Measurements from ENCODE around the gene RRM1.
"Not testable (repeated sequence)": the region's sequence is repeated elsewhere in the genome, so short reads cannot be mapped to it uniquely, and the experiment has no call there.

RRM1 gene

DNA sequence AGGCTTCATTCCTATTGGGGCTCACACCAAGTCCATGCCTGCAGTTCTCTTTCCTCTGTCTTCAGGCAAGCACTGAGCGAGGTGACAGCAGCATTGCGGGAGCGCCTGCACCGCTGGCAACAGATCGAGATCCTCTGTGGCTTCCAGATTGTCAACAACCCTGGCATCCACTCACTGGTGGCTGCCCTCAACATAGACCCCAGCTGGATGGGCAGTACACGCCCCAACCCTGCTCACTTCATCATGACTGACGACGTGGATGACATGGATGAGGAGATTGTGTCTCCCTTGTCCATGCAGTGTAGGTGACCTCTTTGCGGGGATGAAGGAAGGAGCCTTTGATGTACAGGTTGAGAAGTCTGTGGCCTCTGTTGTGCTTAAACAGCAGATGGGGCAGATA lies 11.4 kb upstream of the RRM1 start:
- no peak for DNase-seq (ENCODE audit: low read depth, low spot score)

DNA sequence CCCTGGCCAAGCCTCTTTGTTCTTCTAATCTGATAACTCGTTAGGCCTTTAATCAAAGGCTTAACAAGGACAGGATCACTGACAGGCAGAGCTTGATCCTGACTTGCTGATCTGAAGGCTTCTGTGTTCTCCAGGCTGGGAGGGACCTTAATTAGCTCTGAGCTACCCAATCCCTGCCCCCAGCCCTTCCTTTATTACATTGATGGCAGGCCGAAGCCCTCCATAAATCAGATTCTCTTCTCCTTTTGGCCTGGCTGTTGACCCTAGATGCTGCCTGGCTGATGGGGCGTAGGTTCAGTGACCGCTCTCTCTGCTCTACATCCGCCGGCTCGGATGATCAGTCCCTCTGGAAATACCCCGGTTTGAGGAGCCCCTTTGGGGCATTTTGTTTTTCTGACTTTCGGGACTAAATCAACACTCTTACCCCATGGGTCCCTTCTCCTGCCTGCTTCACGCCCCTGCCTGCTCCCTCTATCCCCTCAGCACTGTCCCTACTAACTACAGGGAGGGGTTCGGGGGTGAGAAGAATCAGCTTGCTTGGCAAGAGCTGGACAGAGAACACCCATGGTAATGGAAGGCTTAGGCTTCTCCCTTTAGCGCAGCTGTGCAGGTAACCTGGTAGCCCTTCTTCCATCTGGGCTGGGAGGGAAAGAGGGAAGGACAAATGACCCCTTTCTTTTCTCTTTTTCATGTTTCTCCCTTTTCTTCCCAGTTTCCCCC lies 10.0 kb upstream of the RRM1 start:
- no peak for DNase-seq (ENCODE audit: low read depth, low spot score)

DNA sequence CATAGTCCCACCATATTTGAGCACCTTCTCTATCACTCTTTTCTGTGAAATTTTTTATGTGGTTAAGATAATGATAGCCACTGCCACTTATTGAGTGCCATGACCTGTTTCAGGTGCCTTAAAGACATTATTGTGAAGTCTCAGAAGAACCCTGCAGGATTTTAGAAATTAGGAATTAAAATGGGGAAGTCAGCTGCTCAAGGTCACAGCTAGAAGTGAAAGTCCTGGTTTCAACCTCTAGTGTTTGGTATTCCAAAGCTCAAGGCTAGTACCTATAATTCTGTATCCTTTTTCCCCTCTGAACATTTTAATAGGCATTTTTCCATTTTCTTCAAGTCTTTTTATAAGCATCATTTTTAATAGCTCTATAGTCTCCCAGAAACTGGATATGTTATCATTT lies 9.0 kb upstream of the RRM1 start:
- no peak for DNase-seq (ENCODE audit: low read depth, low spot score)

DNA sequence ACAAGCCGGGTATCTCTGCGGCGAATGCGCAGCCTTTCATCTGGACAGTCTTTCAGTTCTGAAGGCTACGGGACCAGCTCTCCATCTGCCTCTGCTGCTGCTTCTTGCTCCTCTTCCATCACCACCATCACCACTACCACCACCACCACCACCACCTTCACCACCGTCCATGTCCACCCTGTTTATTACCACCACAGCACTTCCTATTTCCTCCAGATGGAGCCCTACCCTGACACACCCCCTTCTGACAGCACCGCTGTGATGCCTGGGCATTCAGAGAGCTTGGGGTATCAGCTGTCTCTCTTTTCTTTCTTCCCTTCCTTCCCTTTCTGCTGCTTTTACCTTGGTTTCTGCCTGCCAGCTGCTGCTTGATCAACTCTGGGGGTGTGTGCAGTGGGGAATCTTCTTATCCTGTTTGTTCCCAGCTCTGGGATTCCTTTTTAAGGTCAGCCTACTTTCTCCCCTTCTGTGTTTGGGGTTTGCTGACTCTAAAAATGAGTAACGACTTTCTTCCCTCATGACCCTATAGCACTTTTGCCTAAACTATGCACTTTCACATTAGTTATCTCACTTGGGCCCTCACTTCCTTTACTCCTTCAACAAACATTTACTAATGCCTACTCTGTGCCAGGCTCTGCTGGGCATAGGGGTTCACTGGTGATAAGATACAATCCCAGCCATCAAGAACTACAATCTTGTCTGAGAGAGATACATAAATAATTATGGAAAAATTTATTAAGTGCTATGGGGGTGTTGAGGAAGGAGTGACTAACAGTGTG lies 7.8 kb upstream of the RRM1 start:
- no peak for DNase-seq (ENCODE audit: low read depth, low spot score)

DNA sequence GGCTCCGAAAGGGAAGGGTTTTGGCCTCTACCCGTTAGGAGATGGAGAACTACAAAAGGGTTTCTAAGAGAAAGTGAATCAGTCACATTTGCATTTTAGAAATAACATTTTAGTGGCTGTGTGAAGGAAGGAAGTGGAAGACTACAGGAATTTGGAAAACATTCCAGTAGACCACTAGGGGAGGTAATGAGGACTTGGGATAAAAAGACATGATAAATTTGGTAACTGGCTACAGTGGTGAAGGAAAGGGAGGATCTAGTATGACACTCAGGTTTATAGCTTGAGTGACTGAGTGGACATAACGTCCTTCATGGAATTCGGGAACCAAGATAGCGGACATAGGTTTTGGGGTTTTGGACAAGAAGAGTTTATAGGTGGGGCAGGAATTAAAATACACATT lies 7.0 kb upstream of the RRM1 start:
- DNase-seq (ENCODE audit: low read depth, low spot score): no peak

DNA sequence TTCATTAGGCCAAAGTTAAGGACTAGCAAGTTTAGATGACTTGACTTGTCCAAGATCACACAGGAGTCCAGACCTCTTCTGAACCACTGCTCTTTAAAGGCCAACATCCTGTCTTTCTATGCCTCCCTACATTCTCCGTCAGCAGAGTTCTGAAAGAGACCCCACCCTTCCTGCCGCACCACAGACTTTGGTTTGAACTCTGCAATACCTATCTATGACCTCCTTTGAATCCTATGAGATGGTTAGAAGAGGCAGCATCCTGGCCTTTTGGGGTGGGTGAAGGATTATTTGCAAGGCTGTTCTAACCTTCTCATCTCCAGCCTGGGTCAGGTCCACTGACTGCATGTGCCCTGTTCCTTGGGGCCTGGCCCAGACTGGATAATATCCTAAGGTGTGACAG lies 4.3 kb upstream of the RRM1 start:
- no peak for DNase-seq (ENCODE audit: low read depth, low spot score)

DNA sequence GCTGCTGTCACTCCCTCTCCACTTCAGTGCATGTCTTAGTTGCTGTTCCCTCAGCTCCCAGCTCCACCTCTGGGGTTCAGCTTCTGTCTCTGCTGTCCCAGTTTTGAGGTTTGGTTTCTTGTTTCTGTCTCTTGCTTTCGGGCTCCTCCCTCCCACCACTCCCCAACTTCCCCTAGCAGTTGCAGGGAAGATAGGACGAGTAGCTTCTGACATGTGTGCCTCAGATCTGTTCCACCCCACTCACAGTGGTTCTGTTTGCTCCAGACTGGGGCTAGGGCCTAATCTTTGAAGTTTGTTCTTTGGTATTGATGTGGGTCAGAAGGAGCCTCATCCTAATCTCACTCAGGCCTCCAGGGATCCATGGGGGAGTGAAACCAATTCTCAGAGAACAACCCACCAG lies 2.6 kb upstream of the RRM1 start:
- no peak for DNase-seq (ENCODE audit: low read depth, low spot score)

DNA sequence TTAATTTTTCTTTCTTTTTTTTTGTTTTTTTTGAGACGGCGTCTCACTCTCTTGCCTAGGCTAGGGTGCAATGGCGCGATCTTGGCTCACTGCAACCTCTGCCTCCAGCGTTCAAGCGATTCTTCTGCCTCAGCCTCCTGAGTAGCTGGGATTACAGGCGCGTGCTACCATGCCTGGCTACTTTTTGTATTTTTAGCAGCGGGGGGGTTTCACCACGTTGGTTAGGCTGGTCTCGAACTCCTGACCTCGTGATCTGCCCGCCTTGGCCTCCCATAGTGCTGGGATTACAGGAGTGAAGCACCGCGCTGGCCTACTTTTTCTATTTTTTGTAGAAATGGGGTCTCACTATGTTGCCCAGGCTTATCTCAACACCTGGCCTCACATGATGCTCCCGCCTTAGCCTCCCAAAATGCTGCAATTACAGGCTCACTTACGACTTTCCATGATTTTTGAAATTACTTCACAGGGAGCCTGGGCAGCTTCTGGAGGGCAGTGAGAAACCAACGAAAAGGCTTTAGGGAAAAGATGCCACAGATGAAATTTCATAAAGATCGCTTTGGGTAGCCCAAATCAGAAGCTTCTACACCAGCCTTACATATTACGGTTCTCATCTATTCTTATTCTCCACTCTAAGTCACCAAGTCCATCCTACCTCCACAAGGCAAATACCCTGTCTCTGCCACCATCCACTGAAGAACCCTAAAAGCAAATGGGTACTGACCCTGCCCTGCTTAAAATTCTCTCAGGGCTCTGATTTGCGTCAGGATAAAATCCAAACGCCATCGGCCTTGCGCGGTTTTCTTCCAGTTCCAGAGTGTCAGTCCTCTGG lies 866 bp upstream of the RRM1 start:
- no peak for DNase-seq (ENCODE audit: low read depth, low spot score)

DNA sequence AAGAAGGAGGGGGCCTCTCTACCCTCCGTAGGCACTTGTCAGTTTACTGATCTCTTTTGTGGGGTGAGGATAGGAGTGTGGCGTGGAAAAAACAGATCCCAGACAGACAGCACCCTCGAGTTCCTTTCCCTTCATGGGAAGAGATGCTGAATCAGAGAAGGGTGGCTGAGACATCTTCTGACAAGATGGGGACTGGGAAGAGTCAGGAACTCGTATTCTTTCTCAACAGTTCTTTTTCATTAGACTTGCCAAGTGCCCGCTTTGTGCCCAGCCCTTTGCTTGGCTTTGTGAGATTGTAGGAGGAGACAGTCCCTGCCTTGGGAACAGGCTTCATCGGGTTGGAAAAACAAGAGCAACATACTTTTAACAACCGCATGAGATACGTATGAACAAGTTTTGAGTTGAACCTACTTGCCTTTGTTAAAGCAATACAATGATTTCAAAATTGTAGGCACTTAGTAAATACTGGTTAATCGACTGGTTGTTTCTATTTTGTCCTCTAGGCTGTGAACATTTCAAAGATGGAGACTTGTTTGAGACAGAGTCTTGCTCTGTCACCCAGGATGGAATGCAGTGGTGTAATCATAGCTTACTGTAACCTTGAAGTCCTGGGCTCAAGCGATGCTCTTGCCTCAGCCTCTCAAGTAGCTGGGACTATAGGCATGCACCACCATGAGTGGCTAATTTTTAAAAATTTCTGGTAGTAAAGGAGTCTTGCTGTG lies 1.1 kb downstream of the RRM1 start:
- DNase-seq (ENCODE audit: low read depth, low spot score): no peak

DNA sequence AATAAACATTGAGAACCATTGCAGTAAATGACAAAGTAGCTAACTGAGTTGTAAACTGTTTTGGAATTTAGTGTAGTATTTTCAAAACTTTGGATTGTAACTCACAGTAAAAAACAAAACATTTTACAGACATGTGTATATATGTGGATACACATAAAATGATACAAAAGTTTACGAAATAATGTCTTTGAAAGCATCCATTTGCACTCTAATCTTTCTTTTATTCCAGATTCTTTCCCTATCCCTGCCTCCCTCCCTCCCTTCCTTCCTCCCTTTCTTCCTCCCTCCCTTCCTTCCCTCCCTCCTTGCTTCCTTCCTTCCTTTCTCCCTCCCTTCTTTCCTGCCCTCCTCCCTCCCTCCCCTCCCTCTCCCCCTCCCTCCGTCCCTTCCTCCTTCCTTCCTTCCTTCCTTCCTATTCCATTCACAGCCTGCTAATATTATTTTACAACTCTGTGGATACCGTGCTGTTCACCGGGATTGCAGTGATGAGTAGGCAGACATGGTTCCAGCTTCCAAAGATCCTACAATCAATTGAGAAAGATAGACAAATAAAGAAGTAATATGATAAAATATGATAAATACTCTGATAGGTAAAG lies 3.5 kb downstream of the RRM1 start:
- DNase-seq (ENCODE audit: low read depth, low spot score): no peak

DNA sequence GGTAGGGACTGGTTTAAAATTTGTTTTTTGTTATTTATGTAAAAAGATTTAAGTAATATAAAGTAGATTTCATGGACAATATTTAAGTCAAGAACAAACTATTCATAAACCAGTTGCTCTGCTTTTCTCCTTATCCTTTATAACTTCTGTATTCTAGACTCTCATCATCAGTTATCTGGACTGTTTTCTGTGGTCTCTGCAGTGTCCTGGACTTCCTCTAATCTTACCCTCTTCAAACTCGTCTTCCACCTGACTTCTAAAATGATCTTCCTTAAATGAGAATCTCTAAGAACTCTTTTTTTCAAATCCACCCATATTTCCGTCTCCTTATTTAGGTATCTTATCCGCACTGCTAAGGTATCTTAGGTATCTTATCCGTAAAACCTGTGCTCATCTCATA lies 8.1 kb downstream of the RRM1 start:
- DNase-seq (ENCODE audit: low read depth, low spot score): no peak

DNA sequence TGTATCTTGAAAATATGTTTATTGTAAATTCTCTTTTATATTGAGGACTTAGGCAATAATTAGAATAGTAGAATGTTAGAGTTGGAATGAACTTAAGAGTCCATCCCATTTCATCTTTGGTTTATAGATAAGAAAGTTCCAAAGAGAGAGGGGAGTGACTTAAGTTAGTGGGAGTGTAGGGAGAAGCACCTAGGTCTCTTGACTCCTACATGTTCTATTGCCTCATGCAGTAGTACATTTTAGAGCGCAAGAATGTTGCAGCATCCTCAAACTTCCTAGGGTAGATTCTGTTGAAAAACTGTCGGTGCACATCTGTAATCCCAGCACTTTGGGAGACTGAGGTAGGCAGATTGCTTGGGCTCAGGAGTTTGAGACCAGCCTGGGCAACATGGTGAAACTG lies 8.7 kb downstream of the RRM1 start:
- DNase-seq (ENCODE audit: low read depth, low spot score): no peak

DNA sequence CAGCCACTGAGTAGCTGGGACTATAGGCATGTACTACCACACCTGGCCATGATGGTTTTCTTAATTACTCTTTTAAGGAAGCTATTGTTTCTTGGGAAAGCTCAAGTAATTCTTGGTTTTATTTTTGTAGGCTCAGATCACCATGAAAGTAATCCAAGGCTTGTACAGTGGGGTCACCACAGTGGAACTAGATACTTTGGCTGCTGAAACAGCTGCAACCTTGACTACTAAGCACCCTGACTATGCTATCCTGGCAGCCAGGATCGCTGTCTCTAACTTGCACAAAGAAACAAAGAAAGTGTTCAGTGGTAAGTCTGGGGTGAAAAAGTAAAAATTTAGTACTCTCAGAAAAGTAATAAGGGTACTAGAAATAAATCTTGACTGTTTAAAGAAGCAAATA lies 11.3 kb downstream of the RRM1 start:
- DNase-seq (ENCODE audit: low read depth, low spot score): no peak

DNA sequence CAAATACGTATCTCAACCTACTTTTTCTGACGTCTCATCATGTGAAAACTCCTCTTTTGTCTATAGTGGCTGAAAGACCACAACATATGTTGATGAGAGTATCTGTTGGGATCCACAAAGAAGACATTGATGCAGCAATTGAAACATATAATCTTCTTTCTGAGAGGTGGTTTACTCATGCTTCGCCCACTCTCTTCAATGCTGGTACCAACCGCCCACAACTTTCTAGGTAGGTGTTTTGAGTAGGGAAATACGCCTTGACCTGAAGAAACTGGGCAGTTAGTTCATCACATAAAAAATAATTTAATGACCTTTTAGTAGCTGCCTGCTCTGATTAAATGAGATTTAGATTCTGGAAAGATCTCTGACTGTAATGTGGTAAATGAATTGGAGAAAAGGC lies 17.2 kb downstream of the RRM1 start:
- no peak for DNase-seq (ENCODE audit: low read depth, low spot score)

DNA sequence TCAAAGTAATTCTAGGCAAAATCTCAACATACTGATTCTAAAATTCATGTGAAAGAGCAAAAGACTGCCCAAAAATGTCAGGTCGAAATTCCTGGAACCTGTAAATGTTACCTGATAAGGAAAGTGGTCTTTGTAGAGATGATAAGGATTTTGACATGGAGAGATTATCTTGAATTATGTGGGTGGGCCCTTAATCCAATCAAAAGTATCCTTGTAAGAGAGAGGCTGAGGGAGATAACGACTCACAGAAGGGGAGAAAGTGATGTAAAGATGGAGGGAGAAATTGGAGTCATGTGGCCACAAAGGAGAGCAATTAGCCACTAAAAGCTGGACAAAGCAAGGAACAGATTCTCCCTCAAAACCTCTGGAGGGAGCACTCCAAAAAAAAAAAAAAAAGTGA lies 20.5 kb downstream of the RRM1 start:
- no peak for DNase-seq (ENCODE audit: low read depth, low spot score)

DNA sequence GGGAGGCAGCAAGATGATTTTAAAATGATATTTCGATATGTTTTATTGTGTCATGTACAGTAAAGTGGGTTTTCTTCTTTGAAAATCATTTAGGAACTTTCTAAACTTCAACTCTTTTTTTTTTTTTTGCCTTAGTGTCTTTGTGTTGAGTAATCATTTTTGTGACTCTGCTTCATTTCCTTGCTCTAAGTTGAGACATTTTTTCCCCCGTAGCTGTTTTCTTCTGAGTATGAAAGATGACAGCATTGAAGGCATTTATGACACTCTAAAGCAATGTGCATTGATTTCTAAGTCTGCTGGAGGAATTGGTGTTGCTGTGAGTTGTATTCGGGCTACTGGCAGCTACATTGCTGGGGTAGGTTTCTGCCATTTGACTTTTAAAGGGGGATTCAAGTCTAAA lies 23.5 kb downstream of the RRM1 start:
- DNase-seq (ENCODE audit: low read depth, low spot score): no peak

DNA sequence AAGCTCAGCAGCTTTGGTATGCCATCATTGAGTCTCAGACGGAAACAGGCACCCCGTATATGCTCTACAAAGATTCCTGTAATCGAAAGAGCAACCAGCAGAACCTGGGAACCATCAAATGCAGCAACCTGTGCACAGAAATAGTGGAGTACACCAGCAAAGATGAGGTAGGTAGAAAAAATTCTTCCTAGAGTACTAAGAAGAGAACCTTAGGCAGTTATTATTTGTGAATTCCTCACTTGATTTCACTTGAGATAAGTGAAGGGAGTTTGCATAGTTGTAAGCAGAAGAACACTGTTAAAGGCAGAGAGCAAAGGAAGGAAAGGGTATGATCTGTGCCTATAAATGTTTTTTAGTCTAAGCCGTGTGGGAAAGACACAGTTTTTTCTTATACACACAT lies 28.6 kb downstream of the RRM1 start:
- no peak for DNase-seq (ENCODE audit: low read depth, low spot score)

DNA sequence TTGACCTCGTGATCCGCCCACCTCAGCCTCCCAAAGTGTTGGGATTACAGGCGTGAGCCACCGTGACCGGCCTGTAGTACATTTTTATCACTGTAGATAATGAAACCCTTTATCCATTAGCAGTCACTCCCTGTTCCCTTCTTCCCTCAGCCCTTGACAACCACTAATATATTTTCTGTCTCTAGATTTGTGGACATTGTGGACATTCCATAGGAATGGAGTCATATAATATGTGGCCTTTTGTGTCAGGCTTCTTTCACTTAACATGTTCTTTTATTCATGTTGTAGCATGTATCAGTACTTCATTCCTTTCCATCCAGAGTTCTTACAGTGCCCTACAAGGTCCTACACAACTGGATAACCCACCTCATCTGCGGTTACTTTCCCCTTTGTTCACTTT lies 30.5 kb downstream of the RRM1 start:
- DNase-seq (ENCODE audit: low read depth, low spot score): no peak

DNA sequence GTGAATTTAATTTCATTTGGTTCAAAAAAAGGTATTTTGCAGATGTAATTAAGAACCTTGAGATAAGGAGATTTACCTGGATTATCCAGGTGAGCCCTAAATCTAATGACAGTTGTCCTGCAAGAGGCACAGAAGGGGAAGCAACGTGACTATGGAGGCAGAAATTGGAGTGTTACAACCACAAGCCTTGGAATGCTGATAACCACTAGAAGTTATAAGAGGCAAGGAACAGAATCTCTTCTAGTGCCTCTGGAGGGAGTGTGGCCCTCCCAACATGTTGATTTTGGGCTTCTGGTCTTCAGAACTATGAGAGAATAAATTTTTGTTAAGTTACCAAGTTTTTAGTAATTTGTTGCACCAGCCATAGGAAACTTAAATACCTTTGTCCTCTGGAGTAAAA lies 32.8 kb downstream of the RRM1 start:
- DNase-seq (ENCODE audit: low read depth, low spot score): no peak

DNA sequence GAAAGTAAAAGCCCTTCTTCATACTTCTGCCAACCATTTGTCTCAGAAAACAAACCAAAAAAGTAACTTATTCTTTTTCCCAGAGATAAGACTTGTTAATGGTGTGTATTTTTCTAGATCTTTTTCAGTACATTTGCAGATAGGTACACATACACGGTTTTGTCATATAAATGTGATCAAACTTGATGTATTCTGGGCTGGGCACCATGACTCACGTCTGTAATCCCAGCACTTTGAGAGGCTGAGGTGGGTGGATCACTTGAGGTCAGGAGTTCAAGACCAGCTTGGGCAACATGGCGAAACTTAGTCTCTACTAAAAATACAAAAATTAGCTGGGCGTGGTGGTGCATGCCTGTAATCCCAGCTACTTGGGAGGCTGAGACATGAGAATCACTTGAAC lies 35.6 kb downstream of the RRM1 start:
- DNase-seq (ENCODE audit: low read depth, low spot score): not testable (repeated sequence)

DNA sequence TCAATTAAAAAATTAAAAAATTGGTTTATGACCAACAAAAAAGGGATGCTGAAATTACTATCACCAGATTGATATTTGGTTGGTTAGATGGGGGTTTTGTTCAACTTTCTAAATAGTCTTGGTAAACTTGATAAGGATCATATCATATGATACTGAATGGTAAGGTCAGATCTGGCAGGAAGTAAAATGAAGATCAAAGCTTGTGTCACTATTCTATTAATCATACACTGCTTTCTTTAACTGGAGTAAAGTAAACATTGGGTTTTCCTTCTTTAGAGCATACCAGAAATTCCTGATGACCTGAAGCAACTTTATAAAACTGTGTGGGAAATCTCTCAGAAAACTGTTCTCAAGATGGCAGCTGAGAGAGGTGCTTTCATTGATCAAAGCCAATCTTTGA lies 40.2 kb downstream of the RRM1 start:
- DNase-seq (ENCODE audit: low read depth, low spot score): no peak

DNA sequence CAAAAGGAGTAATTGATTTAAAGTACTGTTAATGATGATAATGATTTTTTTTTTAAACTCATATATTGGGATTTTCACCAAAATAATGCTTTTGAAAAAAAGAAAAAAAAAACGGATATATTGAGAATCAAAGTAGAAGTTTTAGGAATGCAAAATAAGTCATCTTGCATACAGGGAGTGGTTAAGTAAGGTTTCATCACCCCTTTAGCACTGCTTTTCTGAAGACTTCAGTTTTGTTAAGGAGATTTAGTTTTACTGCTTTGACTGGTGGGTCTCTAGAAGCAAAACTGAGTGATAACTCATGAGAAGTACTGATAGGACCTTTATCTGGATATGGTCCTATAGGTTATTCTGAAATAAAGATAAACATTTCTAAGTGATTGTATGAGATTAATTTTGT lies 43.9 kb downstream of the RRM1 start:
- DNase-seq (ENCODE audit: low read depth, low spot score): no peak

All from brain pericyte (primary cell).